Retina (tissue), 1 donor: ENCODE results near the gene ITK.

ENCODE experiments used
- DNase-seq: peaks from one replicate; pipeline ENCODE4 v3.0.0-alpha.2; 2016

The ITK gene

GRCh38 chr5:157248821-157249470 lies 68.3 kb downstream of the ITK start:
- DNase-seq: no peak

- peak; percentile 41 for DNase-seq
These were observed 72.2 kb downstream of the ITK start for GRCh38 chr5:157252711-157253465.

GRCh38 chr5:157253547-157253946 lies 72.9 kb downstream of the ITK start:
- DNase-seq: peak; percentile 69

- DNase-seq: no peak
These were observed 77.8 kb downstream of the ITK start for GRCh38 chr5:157258450-157258849.

GRCh38 chr5:157259699-157260098 lies 79.1 kb downstream of the ITK start:
- DNase-seq: no peak

- no peak for DNase-seq
These were observed 83.0 kb downstream of the ITK start for GRCh38 chr5:157263496-157264090.

GRCh38 chr5:157265714-157266285 lies 85.2 kb downstream of the ITK start, which contains the start of gene CYFIP2:
CYFIP2 (plus strand) TSS chr5:157266123; CDS start chr5:157285362, 19,239 bp downstream.
- peak; percentile 86 for DNase-seq

- peak; percentile 69 for DNase-seq
These were observed 85.8 kb downstream of the ITK start for GRCh38 chr5:157266286-157267007.

- DNase-seq: no peak
These were observed 86.4 kb downstream of the ITK start for GRCh38 chr5:157267025-157267424.

GRCh38 chr5:157267761-157268480 lies 87.3 kb downstream of the ITK start:
- no peak for DNase-seq

- DNase-seq: no peak
These were observed 88.6 kb downstream of the ITK start for GRCh38 chr5:157269165-157269671.

GRCh38 chr5:157269761-157270272 lies 89.2 kb downstream of the ITK start:
- no peak for DNase-seq

GRCh38 chr5:157270771-157271170 lies 90.1 kb downstream of the ITK start:
- no peak for DNase-seq

- no peak for DNase-seq
These were observed 91.2 kb downstream of the ITK start for GRCh38 chr5:157271740-157272271.

- DNase-seq: no peak
These were observed 92.5 kb downstream of the ITK start for GRCh38 chr5:157273131-157273556.

- DNase-seq: no peak
These were observed 94.8 kb downstream of the ITK start for GRCh38 chr5:157275403-157275802.

GRCh38 chr5:157278319-157279037 lies 97.8 kb downstream of the ITK start:
- no peak for DNase-seq

- no peak for DNase-seq
These were observed 99.1 kb downstream of the ITK start for GRCh38 chr5:157279605-157280239.

- no peak for DNase-seq
These were observed 100.3 kb downstream of the ITK start for GRCh38 chr5:157280927-157281326.

GRCh38 chr5:157282150-157282549 lies 101.5 kb downstream of the ITK start:
- DNase-seq: no peak
